ENCODE data around the gene FOXJ3. TPM values are rescaled to one million over a fixed set of nuclear protein-coding genes. Genes with fewer than 3 reads are reported as not detected.

Gene FOXJ3
- total and polyA plus RNA-seq, 2 donors from 2014 or later = 11.8 to 45.5 TPM

GRCh38 chr1:42141978-42142377 is 193.1 kb downstream of the FOXJ3 start:
- FAIRE-seq (no peak), DNase-seq (no peak)
- H3K4me3 ChIP-seq (ENCODE audit: low read length in 3 of 3) = no peak overlapping the region
- H3K27me3 ChIP-seq (ENCODE audit: control insufficient read depth, insufficient read depth, low read length) = peaks cover 3% of the 10 kb centered on the region
- H3K36me3 ChIP-seq (ENCODE audit: control insufficient read depth in 2 of 3, insufficient read depth in 3 of 3, low read length in 3 of 3) = no peaks in the 10 kb centered on the region
- H3K9ac ChIP-seq (ENCODE audit: low read length in 3 of 3) = no peak overlapping the region
- intact Hi-C loops (cut with DNase I) = no loop called here
- H3K4me1 ChIP-seq (ENCODE audit: control insufficient read depth in 2 of 3, insufficient read depth in 2 of 3, low read depth in 1 of 3, low read length in 3 of 3) = peaks cover 0 to 5% (median 0%) of the 10 kb centered on the region in 3 donors
- no peak overlapping the region for H3K27ac ChIP-seq (ENCODE audit: low read depth in 2 of 2, low read length in 2 of 2)
- H3K9me3 ChIP-seq (ENCODE audit: control insufficient read depth in 2 of 3, insufficient read depth in 1 of 3, low read length in 3 of 3) = no peaks in the 10 kb centered on the region
- TF ChIP-seq, protein P1, sequence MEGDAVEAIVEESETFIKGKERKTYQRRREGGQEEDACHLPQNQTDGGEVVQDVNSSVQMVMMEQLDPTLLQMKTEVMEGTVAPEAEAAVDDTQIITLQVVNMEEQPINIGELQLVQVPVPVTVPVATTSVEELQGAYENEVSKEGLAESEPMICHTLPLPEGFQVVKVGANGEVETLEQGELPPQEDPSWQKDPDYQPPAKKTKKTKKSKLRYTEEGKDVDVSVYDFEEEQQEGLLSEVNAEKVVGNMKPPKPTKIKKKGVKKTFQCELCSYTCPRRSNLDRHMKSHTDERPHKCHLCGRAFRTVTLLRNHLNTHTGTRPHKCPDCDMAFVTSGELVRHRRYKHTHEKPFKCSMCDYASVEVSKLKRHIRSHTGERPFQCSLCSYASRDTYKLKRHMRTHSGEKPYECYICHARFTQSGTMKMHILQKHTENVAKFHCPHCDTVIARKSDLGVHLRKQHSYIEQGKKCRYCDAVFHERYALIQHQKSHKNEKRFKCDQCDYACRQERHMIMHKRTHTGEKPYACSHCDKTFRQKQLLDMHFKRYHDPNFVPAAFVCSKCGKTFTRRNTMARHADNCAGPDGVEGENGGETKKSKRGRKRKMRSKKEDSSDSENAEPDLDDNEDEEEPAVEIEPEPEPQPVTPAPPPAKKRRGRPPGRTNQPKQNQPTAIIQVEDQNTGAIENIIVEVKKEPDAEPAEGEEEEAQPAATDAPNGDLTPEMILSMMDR (IDR thresholded peaks at IDR 0.05; ENCODE audit: borderline replicate concordance, extremely low read depth, insufficient read depth) = no peak

DNA sequence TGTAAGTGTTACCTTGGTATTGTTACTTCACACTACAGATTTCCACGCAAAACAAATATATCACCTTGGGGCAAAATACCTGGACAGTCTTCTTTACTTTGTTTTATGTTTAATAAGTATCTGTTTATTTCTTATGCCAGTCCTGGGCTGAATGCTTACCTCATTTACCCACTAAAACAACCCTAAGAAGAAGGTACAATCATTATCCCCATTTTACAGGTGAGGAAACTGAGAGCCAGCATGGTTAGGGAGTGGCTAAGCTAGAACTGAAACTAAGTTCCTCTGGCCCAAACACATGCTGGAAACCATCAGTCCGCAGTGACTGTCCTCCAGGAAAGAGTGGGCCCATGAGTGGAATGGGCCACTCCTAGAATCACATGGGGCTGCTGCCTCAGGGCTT is 194.8 kb downstream of the FOXJ3 start:
- Histone ChIP-seq H3K9me3 (ENCODE audit: control insufficient read depth in 2 of 3, insufficient read depth in 1 of 3, low read length in 3 of 3) (no peaks in the 10 kb centered on the region), H3K36me3 (ENCODE audit: control insufficient read depth in 2 of 3, insufficient read depth in 3 of 3, low read length in 3 of 3) (no peaks in the 10 kb centered on the region), H3K4me1 (ENCODE audit: control insufficient read depth in 2 of 3, insufficient read depth in 2 of 3, low read depth in 1 of 3, low read length in 3 of 3) (no peaks in the 10 kb centered on the region), H3K27me3 (ENCODE audit: control insufficient read depth, insufficient read depth, low read length) (no peaks in the 10 kb centered on the region), H3K27ac (ENCODE audit: low read depth in 2 of 2, low read length in 2 of 2) (no peak overlapping the region), H3K4me3 (ENCODE audit: low read length in 3 of 3) (no peak overlapping the region), H3K9ac (ENCODE audit: low read length in 3 of 3) (no peak overlapping the region)
- FAIRE-seq (no peak), DNase-seq (no peak)
- TF ChIP-seq, protein P1 (IDR thresholded peaks at IDR 0.05; ENCODE audit: borderline replicate concordance, extremely low read depth, insufficient read depth) = no peak
- intact Hi-C loops (cut with DNase I) = no loop called here

GRCh38 chr1:42139444-42139843 is 195.6 kb downstream of the FOXJ3 start:
- intact Hi-C loops (cut with DNase I) = no loop called here
- Histone ChIP-seq H3K4me3 (ENCODE audit: low read length in 3 of 3) (no peak overlapping the region), H3K36me3 (ENCODE audit: control insufficient read depth in 2 of 3, insufficient read depth in 3 of 3, low read length in 3 of 3) (no peaks in the 10 kb centered on the region), H3K27ac (ENCODE audit: low read depth in 2 of 2, low read length in 2 of 2) (no peak overlapping the region), H3K9ac (ENCODE audit: low read length in 3 of 3) (no peak overlapping the region), H3K9me3 (ENCODE audit: control insufficient read depth in 2 of 3, insufficient read depth in 1 of 3, low read length in 3 of 3) (no peaks in the 10 kb centered on the region), H3K4me1 (ENCODE audit: control insufficient read depth in 2 of 3, insufficient read depth in 2 of 3, low read depth in 1 of 3, low read length in 3 of 3) (no peaks in the 10 kb centered on the region), H3K27me3 (ENCODE audit: control insufficient read depth, insufficient read depth, low read length) (no peaks in the 10 kb centered on the region)
- FAIRE-seq (no peak), DNase-seq (no peak)
- TF ChIP-seq, protein P1 (IDR thresholded peaks at IDR 0.05; ENCODE audit: borderline replicate concordance, extremely low read depth, insufficient read depth) = no peak

DNA sequence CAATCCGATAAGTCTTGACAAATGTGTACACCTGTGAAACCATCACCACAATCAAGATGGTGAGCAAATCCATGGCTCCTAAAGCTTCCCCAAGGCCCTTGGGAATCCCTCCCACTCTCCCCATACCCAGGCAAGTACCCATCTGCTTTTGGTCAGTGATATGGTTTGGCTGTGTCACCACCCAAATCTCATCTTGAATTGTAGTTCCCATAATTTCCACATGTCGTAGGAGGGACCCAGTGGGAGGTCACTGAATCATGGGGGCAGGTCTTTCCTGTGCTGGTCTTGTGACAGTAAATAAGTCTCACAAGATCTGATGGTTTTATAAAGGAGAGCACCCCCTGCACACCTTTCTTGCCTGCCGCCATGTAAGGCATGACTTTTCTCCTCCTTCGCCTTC is 196.4 kb downstream of the FOXJ3 start:
- DNase-seq (no peak), FAIRE-seq (no peak)
- Histone ChIP-seq H3K27me3 (ENCODE audit: control insufficient read depth, insufficient read depth, low read length) (no peaks in the 10 kb centered on the region), H3K27ac (ENCODE audit: low read depth in 2 of 2, low read length in 2 of 2) (no peak overlapping the region), H3K4me3 (ENCODE audit: low read length in 3 of 3) (no peak overlapping the region), H3K9ac (ENCODE audit: low read length in 3 of 3) (no peak overlapping the region), H3K9me3 (ENCODE audit: control insufficient read depth in 2 of 3, insufficient read depth in 1 of 3, low read length in 3 of 3) (no peaks in the 10 kb centered on the region), H3K4me1 (ENCODE audit: control insufficient read depth in 2 of 3, insufficient read depth in 2 of 3, low read depth in 1 of 3, low read length in 3 of 3) (no peaks in the 10 kb centered on the region), H3K36me3 (ENCODE audit: control insufficient read depth in 2 of 3, insufficient read depth in 3 of 3, low read length in 3 of 3) (no peaks in the 10 kb centered on the region)
- TF ChIP-seq, protein P1 (IDR thresholded peaks at IDR 0.05; ENCODE audit: borderline replicate concordance, extremely low read depth, insufficient read depth) = no peak
- intact Hi-C loops (cut with DNase I) = no loop called here
